ENCODE measurements around the gene FBXL22.

The FBXL22 gene, protein sequence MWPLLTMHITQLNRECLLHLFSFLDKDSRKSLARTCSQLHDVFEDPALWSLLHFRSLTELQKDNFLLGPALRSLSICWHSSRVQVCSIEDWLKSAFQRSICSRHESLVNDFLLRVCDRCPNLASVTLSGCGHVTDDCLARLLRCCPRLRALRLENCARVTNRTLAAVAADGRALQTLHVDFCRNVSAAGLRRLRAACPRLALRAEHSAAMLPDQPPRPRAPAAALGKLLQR

DNA sequence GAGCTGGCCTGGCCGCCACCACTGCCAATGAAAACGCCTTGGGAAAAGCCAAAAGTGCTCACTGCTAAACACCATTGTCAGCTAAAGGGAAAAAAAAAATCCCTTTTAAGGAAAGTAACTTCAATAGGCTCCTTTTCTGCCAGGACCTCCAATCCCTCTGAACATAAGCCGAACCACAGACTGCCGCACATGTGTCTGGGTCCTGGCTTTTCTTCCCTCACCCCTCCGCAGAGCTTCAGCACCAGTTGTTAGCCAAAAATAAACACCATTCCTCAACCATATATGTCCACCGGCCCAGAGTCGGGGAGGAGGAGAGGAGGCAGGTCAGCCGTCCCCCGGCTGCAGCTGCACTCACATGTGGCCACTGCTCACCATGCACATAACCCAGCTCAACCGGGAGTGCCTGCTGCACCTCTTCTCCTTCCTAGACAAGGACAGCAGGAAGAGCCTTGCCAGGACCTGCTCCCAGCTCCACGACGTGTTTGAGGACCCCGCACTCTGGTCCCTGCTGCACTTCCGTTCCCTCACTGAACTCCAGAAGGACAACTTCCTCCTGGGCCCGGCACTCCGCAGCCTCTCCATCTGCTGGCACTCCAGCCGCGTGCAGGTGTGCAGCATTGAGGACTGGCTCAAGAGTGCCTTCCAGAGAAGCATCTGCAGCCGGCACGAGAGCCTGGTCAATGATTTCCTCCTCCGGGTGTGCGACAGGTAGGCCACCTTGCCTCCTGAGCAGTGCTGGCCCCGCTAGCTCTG lies at the start of gene FBXL22:
Gene FBXL22, plus strand, starts transcription at position 350 of the 753 bp plus-strand sequence. Its CDS starts 6 bp downstream, at position 356.
- no peak for DNase-seq

DNA sequence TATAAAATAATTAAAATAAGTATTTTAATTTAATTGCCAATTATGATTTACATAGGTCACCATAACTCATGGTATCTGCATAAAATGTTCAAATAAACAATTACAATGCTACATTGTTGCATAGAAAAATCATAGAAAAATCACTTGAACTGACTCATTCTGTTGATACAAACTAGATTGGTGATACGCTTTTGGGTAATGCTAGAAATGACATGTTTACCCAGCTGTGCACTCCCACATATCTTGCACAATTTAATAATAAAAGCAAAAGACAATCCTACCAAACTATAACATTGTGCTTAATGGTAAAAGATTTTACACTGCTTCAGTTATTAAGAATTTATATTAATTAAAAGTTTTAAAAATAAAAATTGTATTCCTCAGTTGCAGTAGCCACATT lies 45.8 kb upstream of the FBXL22 start:
- no peak for DNase-seq

DNA sequence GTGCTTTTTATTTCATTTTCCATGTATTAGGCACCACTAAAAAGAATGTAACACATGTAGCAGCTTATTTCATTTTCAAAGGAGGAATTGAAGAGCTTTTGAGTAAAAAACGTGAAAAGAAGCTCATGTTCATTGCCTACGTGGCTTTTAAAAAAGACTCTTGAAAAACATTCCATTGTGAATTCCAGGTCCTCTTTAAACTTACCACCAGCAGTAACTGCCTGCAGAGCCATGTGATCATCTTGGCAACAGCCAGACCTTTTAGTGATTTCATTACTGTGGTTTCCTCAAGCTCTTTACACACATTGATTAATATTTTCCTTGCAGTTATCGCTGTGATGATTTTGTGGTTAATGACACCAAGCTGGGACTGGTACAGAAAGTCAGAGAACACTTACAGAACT lies 43.8 kb upstream of the FBXL22 start:
- DNase-seq: no peak

DNA sequence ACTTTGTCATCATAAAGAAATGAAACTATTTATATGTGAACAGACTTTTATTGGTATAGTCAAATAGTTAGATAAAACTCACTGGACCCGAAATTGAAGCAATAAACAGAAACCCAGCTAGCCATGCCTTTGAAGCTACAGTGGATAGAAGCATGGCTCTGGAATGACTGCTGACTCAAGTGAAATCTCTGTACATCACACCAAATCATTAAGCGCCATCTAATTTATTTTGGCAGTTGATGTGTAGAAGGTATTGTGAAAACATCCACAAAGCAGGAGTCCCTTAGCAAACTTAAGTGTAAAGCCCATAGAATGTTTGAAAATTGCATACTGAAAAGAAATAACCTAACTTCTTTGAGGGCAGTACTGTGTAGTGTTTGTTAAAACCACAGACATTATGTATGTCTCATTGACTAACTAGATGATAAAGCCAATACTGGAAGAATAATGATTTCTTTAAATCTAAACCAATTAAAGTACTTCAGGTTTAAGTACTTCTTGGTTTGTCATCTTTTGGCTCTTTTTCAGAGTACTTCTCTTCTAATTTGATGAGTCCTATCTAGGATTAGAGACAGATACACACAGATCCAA lies 42.8 kb upstream of the FBXL22 start:
- no peak for DNase-seq

DNA sequence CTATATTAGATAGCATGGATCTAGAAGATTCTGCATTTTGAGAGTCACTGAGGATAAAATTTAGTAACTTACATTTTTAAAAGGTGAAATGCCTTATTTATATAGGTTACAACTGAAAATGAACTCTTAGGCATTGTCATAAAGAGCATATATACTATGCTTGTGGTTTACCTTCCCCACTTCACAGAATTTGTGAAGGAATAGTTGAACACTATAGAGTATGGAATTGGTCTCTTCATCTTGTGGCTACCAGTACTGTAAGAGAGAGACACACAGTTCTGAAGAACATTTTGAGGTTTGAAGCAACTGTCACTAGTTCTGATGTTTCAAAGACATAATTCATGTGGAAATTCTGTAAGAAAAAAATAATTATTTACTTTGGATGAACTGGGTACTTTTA lies 41.7 kb upstream of the FBXL22 start:
- no peak for DNase-seq

DNA sequence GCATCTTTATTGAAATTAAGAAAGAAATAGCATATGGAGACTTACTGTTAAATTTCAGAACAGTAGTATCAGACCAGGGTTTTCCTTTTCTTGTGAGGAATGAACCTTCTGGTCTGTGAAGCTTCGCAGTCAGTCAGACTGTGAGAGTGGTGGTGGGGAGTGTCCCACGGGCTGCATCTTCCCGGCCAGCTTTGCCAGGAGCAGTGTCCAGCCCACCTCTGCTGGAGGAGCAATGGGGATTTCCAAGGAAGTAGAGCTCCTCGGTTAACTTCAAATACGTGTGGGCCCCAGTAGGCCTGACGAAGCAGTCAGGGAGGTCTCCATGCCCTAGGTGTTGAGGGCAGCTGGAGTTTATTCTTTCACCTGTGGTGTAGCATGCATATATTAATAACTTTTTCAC lies 40.9 kb upstream of the FBXL22 start:
- no peak for DNase-seq

DNA sequence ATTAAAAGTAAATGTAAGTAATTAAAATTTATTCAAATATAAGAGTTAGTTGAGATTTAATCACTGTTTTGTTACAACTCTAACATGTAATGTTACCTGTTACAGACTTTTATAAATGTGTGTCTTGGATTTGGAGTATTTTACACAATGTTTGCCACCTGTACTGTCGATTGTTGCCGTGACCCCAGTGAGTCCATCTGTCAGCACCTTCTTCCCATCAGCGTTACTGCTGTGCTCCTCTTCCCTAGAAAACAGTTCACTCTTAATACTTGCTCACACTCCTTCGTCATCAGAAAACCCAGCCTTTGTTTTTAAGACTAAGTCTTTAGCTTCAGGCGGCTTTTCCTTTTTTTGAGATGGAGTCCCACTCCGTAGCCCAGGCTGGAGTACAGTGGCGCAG lies 40.5 kb upstream of the FBXL22 start:
- DNase-seq: no peak

DNA sequence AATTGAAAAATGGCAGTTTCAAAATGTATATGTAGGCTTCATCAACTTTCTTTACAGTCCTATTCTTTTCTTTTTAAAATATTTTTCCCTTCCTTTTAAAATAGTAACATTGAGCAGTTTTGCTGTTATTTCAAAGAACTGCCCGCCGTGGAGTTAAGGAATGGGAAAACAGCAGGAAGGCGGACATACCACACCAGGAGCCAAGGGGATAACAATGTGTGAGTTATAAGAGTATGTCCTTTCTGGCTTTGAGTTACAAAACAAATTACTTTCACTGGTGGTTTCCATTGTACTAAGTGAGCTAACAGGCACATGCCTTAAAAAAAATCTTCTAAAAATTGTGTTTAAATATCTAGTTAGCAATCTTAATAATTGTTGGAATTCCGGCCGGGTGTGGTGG lies 37.4 kb upstream of the FBXL22 start:
- DNase-seq: no peak

DNA sequence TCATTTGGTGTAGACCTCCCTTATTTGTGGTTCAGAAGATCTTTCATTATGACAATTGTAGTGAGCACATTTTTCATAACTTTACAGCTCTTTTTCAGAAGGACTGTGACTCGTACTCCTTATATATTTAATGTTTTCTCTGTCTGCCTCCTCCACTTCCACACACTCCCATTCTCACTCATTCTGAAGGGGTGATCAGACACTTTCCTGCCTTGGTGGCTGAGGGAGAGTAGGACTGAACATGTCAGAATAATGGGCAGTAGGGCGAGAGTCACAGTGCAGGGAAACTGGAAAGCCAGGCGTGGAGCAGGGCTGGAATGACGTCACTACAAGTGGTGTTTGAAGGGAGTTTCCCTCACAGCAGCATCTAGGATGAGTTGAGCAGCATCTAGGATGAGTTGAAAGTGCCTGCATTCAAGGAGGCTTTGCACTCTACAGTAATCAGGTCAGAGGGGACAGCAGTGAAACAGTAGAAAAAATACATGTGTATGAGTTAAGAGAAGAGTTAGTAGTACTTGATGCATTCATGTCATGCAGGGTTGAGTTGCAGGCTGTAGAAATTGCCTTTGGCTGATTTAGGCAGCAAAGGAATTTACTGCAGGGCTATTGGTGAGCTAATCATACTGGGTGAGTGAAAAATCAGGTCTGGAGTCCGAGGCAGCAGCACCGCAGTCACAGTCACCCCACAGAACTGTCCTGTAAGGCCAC lies 36.3 kb upstream of the FBXL22 start:
- no peak for DNase-seq

DNA sequence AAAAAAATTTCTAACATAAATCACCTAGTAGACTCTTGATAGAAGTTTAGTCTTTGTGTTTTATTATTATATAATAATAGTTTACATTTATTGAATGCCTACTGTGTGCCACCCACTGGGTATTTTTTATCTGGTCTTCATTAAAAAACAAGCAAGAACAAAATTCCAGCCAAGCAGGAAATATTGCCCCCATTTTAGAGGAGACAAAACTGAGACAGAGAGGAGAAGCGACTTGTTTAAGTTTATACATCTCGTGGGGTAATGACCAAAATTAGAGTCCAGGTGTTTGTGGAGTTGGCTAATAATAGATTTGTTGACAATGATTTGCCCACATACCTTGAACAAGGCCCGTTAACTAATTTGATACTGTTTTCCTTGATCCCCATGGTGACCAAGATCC lies 33.1 kb upstream of the FBXL22 start:
- no peak for DNase-seq

DNA sequence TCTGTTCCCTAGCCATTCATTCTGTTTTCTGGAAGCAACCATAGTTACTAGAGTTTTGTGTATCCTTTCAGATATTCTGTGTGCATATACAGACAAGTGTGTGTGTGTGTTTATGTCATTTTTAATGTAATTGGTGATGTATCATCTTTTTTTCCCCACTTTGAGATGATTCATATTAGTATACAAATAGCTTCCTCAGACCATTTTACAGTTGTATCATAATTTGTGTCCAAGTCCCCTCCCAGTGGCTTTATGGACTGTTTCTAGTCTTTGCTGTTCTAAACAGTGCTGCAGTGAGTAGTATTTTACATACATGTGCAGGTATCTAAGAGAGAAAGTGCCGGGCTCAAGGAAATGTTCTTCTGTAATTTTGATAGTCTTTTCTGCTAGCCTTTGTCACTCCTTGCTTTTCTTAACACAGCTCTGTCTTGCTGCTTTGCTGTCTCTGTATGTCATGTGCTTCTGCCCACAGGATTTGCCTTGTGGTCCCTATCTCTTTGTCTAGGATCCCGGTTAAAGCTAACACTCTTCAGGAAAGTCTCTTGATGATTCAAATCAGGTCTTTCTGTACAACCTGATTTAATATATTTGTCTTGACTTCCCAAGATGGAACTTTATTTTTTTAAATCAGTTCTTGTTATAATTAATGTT lies 31.5 kb upstream of the FBXL22 start:
- no peak for DNase-seq

DNA sequence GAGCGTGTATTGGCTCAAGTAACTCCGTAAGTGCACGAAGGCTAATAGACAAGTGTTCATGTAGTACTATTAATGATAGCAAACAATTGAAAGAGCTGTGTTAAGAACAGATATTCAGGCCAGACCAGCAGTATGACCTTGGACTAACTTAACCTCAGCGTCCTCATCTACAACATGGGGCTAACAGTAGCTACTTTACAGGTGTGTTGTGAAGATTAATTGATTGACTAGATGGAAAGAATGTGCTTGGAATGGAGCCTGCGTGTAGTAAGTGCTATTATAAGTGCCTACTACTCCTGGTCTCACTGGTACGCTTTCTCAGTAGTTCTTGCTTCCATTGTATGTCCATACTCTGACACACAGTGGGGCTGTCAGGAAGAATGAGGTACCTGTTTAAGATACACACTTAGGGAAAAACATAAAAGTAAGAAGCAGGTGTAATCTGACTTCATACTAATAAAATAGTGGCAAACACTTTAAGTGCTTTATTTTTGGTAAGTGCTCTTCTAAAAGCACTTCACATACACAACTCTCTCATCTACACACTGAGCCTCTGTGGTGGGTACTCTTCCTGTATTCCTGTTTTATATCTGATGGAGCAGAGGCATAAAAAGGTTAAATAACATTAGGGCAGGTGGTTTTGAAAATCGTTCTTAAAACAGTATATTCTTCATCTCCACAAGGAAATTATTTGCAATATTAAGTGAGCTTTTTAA lies 24.3 kb upstream of the FBXL22 start:
- no peak for DNase-seq

DNA sequence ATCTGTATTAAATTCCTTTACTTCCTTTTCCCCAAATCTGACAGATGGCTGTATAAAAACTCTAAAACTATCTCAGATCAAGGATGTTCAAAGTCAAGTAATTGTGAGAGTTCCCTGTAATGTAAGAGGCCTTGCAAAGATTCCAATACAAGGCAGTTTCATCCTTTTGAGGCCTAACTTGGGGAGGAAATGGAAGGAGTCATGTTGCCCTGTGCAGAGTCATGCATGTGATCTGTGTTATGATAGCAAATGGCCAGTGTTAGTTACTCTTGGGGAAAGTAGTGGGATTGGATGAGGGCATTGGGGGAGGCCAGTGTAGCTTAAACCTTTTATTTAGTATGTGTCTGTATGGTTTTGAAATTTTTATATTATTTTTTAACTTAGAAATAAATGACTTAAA lies 23.7 kb upstream of the FBXL22 start:
- DNase-seq: no peak

DNA sequence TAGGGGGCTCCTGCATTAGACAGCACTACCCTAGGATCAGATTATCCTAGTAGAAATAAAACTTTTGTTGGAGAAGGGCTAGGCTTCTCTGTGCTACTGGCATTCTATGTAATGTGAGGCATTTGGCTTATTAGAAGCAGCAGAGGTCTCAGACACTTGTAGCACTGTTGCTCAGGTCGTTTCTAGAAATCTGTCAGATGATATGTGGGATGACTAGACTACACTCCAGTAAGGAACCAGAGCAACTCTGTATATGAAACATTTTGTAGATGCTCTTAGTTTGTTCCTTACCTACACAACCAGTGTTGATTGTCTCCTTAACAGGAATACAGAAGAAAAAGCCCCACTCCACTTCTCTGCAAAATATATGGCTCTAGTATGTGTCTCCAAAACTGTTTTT lies 21.9 kb upstream of the FBXL22 start:
- no peak for DNase-seq

DNA sequence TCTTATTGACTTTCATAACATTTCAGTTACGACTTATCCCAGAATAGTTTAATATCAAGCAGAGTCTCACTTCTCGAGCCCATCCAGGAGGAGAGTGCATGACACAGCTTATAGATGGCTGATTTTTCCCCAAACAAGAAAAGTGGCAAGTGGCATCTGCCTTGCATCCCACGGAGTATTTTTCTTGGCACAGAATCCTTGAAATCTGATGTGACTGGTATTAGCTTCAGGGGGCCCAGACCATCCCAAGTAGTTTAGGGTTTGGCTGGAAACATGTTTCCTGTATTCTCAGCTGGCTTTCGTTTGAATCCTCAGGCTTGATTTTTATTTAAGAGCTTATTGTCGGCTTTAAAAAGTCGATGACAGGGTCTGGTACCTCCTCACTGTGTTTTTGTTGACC lies 20.7 kb upstream of the FBXL22 start:
- DNase-seq: no peak

DNA sequence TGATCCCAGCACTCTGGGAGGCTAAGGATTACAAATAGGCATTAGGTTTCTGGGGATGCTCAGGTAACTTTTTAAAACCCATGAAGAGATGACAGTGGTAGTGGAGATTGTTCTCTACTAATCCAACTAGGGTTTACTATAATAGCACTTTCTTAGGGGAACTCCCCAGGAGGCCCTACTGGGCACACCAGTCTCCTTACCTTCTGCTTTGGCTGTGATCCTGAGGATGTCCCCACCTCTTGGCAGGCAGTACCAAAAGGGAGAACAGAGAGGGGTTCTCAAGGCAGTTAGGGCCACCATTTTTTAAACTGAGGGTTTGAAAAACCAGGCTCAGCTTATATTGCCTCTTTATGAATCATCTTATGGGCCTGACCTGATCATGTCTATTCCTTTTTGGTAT lies 15.0 kb upstream of the FBXL22 start:
- DNase-seq: no peak

DNA sequence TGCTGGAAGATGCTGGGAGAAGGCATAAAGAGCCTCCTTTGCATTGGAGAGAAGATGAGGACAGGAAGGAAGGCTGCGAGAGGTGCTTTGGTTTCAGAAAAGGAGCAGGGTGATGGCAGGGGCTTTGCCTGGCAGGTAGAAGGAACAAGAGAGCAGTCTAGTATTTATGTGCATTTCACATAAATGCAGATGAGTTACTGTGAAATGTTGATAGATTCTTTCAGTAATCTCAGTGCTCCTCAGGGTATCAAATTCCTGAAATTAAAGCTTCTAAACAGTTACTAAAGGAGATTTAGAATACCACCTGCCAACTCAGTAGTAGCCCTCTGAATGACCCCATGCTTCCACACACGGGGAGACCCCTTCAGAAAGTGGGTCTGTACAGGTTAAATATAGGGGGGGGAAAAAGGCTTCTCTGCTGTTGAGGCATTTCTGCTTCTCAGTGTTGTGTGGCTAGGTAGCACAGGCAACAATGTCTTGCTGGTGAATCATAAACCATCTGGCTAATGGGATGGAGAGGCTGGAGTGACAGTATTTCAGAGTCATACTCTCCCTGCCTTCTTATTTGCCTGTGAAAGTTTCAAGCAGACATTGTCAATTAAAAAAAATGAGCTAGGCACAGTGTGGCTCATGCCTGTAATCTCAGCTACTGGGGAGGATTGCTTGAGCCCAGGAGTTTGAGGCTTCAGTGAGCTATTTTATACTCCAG lies 14.3 kb upstream of the FBXL22 start:
- no peak for DNase-seq

DNA sequence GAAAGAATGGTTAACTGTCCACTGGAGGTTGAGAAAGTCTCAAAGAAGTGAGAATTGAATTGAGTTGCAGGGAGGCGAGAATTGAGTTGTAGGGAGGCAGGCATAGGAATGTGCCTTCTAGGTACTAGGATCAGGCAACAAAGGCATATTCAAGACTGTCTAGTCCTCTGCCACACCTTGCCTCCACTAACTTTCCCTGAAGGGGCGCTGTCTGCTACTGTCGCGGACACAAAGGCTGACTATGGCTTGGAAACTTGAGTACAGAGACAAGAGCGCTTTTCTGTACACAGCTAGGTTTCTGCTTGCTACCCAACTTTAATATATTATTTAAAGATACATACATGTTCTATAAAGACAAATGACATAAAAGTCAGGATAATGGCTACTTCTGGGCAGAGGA lies 10.4 kb upstream of the FBXL22 start:
- DNase-seq: no peak

DNA sequence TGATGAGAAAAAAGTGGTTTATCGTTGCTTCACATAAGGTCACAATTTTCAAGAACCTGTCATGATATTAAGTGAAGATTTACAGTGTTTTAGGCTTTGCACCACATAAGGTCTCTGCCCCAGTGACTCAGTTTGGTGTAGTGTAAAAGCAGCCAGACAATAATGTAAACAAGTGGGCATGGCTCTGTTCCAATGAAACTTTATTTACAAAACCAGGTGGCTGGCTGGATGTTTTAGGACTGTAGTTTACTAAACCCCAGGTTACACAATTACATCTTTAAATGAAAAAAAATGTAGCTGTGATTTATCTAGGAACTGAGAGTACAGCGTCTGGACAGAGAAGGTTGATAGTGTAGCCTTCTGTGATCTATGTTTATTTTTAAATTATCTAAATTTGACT lies 9.7 kb upstream of the FBXL22 start:
- no peak for DNase-seq

DNA sequence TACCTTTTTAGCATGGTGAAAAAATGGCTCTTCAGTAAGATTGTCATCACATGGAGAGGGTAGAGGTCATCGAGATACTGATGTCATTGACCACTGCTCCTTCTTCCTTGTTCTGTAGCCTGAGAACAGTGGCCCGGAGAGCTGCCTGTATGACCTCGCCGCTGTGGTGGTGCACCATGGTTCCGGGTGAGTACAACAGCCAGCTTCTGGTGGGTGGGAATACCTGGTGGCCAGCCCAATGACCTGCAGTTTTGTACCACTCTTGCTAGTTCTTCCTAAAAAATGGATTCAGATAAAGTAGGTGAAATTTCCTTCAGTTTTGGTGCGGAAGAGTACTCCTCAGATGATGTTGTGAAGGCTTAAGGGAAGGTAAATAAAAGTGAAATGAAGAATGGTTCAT lies 8.4 kb upstream of the FBXL22 start:
- DNase-seq: no peak

DNA sequence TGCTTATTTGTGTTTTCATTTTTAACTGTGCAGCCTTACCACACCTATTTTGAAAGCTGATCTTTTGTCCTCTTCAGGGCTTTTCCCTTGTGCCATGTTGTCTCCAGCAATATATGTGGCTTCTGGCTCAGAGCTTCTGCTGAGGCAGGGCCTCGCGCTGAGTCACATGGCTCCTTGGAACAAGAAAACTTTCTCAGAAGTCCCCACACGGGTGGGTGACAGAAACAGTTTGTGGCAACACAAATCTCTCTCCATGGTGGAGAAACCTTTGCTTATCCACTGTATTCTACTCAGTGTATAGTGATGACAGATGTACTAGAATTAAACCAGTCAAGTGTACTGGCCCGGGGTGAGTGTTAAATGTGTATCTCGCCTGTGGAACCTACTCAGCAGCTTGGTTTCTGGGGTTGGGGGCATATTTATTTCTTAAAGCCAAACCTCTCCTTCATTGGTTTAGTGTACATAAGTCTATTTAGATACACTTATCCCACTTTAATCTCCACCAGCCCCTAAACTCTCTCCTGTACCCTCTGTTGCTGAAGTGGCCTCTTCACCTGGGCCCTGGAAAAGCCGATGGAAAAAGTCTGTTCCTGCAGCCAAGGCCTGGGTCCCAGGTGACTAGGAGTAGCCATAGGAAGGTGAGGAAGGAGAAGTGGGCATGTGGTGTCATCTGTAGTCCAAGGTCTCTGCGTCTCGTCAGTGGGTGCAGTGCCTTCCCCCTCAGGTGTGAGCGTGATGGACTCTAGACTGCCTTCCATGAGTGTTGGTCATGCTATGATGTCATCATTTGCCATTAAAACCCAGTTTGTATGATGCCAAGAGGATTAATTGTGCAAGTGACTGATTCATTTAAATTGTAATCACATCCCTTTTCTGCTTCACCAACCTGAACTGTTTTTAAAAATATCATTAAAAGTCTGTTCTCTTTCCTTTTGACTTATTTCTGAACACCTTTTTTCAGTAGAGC lies 3.2 kb upstream of the FBXL22 start:
- DNase-seq: no peak

Data from CD4-positive, alpha-beta T cell treated with Interleukin-15 for 1 hour (primary cell).